ENCODE measurements around the gene LELP1.
A peak's percentile ranks its signal among the peaks of the same experiment; 100 is the strongest.
"Not testable (repeated sequence)": the region's sequence is repeated elsewhere in the genome, so short reads cannot be mapped to it uniquely, and the experiment has no call there.

Gene LELP1

DNA sequence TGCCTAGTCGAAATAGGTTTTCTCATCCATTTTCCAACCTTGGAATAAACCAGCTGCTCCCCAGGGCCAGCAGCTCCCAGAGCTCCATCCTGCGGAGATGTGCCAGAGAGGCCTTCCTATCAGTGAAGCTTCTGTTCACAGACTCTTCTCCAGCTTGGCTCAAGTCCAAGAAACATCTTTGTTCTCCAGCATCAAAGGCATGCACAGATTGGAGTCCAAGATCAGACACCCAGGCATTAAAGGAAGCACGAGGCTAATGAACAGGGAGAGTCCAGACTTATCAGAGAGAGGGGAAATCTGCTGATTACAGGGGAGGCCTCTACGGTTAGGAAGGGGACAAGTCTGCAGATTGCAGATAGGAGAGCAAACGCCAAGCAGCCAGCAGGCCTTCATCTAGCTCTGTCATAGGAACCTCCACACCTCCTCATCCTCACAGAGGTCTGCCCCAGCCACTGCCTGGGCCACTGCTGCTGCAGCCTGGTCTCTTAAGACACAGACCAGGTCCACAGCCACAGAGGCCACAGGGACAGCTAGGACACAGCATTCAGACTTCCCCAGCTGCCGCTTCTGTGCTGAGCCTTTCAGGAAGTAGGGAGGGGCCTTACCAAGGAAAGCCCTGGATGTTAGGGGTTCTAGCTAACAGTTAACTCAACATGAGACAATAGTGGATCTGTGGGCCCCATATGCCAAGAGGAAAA, 17.5 kb downstream of the LELP1 start:
- no peak overlapping the region for H3K4me3 ChIP-seq
- H3K36me3 ChIP-seq, result no peaks in the 10 kb centered on the region
- TF ChIP-seq Cebpa-rat (IDR thresholded peaks at IDR 0.05), result no peak
- no peaks in the 10 kb centered on the region for H3K27me3 ChIP-seq
- H4K20me1 ChIP-seq, result no peaks in the 10 kb centered on the region
- peak overlapping the region in 8 of 11 experiments; percentile 13 to 63 (median 30); a peak in 13 of 22 replicates for H3K4me2 ChIP-seq
- no peaks in the 10 kb centered on the region for H3K9me3 ChIP-seq (replicated peaks in 1 of 11)
- peaks cover 0 to 30% (median 17%) of the 10 kb centered on the region in 10 experiments; a peak in 13 of 20 replicates for H3K4me1 ChIP-seq
- H3K27ac ChIP-seq, result no peak overlapping the region
- no peak overlapping the region for H3K9ac ChIP-seq

DNA sequence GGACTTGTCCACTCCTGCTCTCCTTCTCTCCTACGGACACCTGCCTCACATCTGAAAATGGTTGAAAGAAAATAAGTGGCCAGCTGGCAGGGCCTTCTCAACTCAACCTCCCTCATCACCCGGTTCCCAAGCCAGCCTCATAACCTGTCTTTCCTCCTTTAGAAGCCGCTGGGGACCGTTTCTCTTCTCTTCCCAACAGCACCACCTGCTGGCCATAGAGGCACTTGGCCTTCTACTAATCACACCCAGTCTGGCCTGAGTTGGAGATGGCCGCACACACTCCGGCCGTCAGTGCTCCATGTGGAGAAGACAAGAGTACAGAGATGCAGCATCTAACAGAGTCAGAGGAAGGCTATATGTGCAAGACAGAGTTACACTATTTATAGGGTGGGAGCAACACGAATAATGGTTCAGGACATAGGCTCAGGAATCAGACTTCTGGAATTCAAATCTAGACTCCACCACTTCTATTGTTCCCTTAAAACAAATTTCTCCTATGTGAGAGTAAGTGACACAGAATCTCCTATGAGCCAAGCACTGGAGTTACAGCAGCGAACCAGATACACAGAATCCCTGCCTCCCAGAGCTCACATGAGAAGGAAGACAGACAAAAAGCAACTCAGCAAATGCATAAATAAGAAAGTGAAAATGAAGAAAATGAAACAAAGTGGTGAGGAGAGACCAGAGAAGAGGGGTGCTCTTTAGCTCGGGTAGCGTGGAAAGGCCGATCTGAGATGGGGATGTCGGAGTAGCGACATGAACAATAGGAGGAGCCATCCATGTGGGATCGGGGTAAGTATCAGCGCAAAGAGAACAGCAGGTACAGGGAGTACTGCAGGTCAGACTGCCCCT, 20.0 kb downstream of the LELP1 start:
- not testable (repeated sequence) for H3K4me3 ChIP-seq
- peak overlapping the region in 1 of 11 experiments; percentile 26; a peak in 1 of 22 replicates for H3K4me2 ChIP-seq

DNA sequence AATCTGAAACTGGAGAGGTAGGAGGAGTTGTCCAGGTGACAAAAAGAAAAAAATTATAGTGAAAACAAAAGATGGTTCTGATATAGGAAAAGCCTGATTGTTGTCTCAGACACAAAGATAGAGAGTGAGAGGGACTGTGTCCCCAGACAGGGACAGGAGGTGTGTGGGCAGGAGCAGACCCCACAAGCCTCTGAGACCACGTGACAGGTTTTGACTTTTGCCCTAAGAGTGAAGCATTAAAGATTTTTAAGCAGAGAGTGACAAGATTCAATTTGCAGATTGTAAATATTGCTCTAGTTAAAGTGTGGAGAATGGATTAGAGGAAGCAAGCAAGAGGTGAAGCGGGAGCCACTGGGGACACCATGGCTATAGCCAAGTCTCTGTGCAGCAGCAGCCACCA, 24.6 kb downstream of the LELP1 start:
- Histone ChIP-seq H3K36me3 (no peaks in the 10 kb centered on the region), H3K4me1 (peaks cover 0 to 22% (median 5%) of the 10 kb centered on the region in 10 experiments; a peak in 13 of 20 replicates), H3K4me3 (no peak overlapping the region), H3K9ac (no peak overlapping the region), H3K27me3 (no peaks in the 10 kb centered on the region), H3K4me2 (no peak overlapping the region), H3K9me3 (replicated peaks in 1 of 11) (no peaks in the 10 kb centered on the region), H3K27ac (no peak overlapping the region), H4K20me1 (no peaks in the 10 kb centered on the region)
- TF ChIP-seq Cebpa-rat (IDR thresholded peaks at IDR 0.05), result no peak

More for the DNA sequence above, 20.0 kb downstream of the LELP1 start:
- H3K36me3 ChIP-seq; H4K20me1 ChIP-seq; H3K27me3 ChIP-seq; H3K27ac ChIP-seq; H3K9me3 ChIP-seq (replicated peaks in 1 of 11); H3K9ac ChIP-seq: not testable (repeated sequence)
- H3K4me1 ChIP-seq, result peaks cover 0 to 24% (median 14%) of the 10 kb centered on the region in 10 experiments; a peak in 12 of 20 replicates

DNA sequence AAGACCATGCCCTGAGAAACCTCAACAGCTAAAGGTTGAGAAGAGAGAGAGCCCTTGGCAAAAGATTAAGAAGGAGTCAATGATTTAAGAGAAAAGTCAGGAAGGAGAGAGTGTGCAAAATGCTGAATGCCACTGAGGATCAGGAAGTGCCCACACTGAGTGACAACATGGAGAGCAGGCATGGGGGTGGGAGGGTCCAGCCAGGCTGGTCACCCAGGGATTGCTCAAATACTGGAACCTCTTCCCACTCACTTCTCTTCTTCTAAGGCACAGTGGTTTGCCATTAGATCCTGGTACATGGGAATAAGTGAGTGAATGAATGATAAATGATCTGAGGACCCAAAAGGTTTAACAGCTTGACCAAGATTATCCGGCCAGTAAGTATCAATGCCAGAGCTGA, 25.3 kb downstream of the LELP1 start:
- H3K4me2 ChIP-seq, result no peak overlapping the region
- H3K27me3 ChIP-seq, result no peaks in the 10 kb centered on the region
- no peak overlapping the region for H3K27ac ChIP-seq
- H3K4me1 ChIP-seq, result peaks cover 0 to 29% (median 4%) of the 10 kb centered on the region in 10 experiments; a peak in 10 of 20 replicates
- no peak overlapping the region for H3K4me3 ChIP-seq
- no peak overlapping the region for H3K9ac ChIP-seq
- H3K9me3 ChIP-seq (replicated peaks in 1 of 11), result no peaks in the 10 kb centered on the region
- no peak for TF ChIP-seq Cebpa-rat (IDR thresholded peaks at IDR 0.05)
- no peaks in the 10 kb centered on the region for H4K20me1 ChIP-seq
- H3K36me3 ChIP-seq, result no peaks in the 10 kb centered on the region

DNA sequence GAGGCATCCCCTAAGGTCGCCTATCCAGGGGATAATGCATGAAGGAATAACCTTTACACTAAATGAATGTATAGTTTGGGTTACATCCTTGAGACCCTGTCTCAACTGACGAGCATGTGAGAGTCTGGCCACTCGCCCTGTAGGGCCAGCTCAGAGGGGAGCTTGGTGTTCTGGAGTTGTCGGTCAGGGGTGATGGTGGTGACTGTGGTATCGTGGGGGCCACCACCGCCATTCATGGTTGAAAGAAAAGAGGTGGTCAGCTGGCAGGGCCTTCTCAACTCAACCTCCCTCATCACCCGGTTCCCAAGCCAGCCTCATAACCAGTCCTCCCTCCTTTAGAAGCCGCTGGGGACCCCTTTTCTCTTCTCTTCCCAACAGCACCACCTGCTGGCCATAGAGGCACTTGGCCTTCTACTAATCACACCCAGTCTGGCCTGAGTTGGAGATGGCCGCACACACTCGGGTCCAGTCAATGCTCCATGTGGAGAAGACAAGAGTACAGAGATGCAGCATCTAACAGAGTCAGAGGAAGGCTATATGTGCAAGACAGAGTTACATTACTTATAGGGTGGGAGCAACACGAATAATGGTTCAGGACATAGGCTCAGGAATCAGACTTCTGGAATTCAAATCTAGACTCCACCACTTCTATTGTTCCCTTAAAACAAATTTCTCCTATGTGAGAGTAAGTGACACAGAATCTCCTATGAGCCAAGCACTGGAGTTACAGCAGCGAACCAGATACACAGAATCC, 26.0 kb downstream of the LELP1 start:
- not testable (repeated sequence) for H3K4me2 ChIP-seq; H3K9me3 ChIP-seq (replicated peaks in 1 of 11); H3K36me3 ChIP-seq; H3K4me3 ChIP-seq; H3K9ac ChIP-seq; H3K27me3 ChIP-seq; H4K20me1 ChIP-seq; H3K27ac ChIP-seq
- H3K4me1 ChIP-seq, result peaks cover 0 to 34% (median 4%) of the 10 kb centered on the region in 10 experiments; a peak in 10 of 20 replicates

DNA sequence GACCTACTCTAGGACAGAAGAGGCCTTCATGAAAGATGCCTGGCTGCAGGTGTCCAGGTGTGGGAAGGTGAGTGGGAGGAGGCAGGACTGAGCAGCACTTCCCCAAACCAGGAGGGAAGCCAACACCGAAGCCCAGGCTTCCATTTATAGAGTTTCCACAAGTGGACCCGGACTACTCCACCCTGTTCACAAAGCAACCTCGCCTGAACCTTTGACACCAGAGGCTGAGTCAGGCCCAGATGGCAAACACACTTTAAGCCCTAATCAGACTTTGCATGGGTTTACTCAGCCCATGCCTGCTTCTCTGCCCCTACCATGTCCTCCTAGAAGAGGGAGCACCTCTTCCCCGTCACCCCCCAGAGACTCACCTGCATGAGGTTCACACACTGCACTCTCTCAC, 28.1 kb downstream of the LELP1 start:
- Histone ChIP-seq H3K4me1 (peaks cover 0 to 34% (median 4%) of the 10 kb centered on the region in 10 experiments; a peak in 10 of 20 replicates), H4K20me1 (no peaks in the 10 kb centered on the region)

DNA sequence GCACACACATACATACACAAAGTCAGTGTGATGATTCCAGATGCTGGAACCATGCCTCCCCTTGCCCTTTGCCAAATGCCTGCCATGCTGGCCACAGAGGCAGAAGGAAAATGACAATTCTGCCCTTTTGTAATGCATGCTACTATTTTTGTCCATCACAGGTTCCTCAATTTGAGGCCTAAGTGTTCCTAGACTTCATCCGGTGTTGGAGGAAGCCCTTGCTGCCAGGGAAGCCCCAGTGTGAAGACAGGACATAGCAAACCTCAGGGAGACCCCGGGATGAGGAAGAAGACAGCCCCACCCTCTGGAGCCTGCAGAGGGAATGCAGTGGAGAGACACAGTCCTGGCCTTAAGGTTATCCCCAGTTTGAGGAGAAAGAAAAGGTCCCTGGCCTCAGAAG, 28.6 kb downstream of the LELP1 start:
- H4K20me1 ChIP-seq, result no peaks in the 10 kb centered on the region
- H3K4me2 ChIP-seq, result peak overlapping the region in 5 of 11 experiments; percentile 44 to 82 (median 70); a peak in 10 of 22 replicates
- no peaks in the 10 kb centered on the region for H3K27me3 ChIP-seq
- no peak overlapping the region for H3K9ac ChIP-seq
- peak overlapping the region in 1 of 11 experiments; percentile 6; a peak in 1 of 22 replicates for H3K27ac ChIP-seq
- no peak overlapping the region for H3K4me3 ChIP-seq
- H3K36me3 ChIP-seq, result no peaks in the 10 kb centered on the region
- TF ChIP-seq Cebpa-rat (IDR thresholded peaks at IDR 0.05), result no peak
- no peaks in the 10 kb centered on the region for H3K9me3 ChIP-seq (replicated peaks in 1 of 11)
- H3K4me1 ChIP-seq, result peaks cover 0 to 34% (median 4%) of the 10 kb centered on the region in 10 experiments; a peak in 10 of 20 replicates

More for the DNA sequence above, 28.1 kb downstream of the LELP1 start:
- peak overlapping the region in 5 of 11 experiments; percentile 44 to 82 (median 70); a peak in 10 of 22 replicates for H3K4me2 ChIP-seq
- H3K9ac ChIP-seq, result no peak overlapping the region
- no peak for TF ChIP-seq Cebpa-rat (IDR thresholded peaks at IDR 0.05)
- H3K9me3 ChIP-seq (replicated peaks in 1 of 11), result no peaks in the 10 kb centered on the region
- peak overlapping the region in 1 of 11 experiments; percentile 6; a peak in 1 of 22 replicates for H3K27ac ChIP-seq
- no peaks in the 10 kb centered on the region for H3K36me3 ChIP-seq
- H3K4me3 ChIP-seq, result no peak overlapping the region
- H3K27me3 ChIP-seq, result no peaks in the 10 kb centered on the region

DNA sequence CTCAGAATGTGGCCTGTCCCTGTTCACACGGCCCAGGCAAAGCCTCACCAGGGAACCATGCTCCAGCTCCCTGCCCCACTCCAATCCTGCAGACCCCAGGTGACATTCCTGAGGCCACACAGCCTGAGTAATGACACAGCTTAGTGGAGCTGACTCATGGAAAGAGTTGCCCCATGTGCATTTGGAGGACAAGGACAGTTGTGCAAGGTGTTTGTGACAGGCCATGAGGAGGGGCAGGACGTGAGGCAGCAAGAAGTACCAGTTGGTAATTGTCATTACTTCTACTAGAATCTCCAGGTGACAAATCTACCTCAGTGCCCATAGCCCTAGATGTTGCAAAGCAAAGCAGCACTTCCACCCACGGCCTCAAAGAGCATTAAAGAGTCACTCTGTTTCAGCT, 29.3 kb downstream of the LELP1 start:
- H3K4me1 ChIP-seq, result peaks cover 0 to 34% (median 4%) of the 10 kb centered on the region in 10 experiments; a peak in 10 of 20 replicates
- no peaks in the 10 kb centered on the region for H3K27me3 ChIP-seq
- H4K20me1 ChIP-seq, result no peaks in the 10 kb centered on the region
- H3K4me2 ChIP-seq, result peak overlapping the region in 4 of 11 experiments; percentile 59 to 82 (median 70); a peak in 7 of 22 replicates
- no peak overlapping the region for H3K4me3 ChIP-seq
- no peak overlapping the region for H3K27ac ChIP-seq
- H3K9ac ChIP-seq, result no peak overlapping the region
- no peak for TF ChIP-seq Cebpa-rat (IDR thresholded peaks at IDR 0.05)
- H3K36me3 ChIP-seq, result no peaks in the 10 kb centered on the region
- H3K9me3 ChIP-seq (replicated peaks in 1 of 11), result no peaks in the 10 kb centered on the region

DNA sequence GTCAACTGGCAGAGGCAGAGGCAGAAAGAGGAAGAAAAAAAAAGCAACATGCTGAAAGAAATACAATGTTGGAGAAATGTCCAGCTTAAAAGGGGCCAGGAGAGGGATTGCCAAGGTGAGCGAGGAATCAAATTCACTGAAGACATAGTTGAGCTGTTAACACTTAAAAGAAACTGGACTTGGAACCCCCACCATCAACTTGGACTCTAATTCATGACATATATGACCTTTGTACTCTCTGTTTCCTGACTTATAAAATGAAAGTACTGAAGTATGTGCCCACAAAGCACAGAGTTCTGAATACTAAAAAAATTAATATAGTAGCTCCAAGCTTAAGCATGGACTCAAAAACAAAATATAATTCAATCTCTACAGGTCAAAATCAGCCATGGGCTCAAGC, 30.2 kb downstream of the LELP1 start:
- H3K27ac ChIP-seq, result no peak overlapping the region; a peak in 1 of 22 replicates
- peaks cover 0 to 34% (median 4%) of the 10 kb centered on the region in 10 experiments; a peak in 10 of 20 replicates for H3K4me1 ChIP-seq
- no peaks in the 10 kb centered on the region for H3K27me3 ChIP-seq
- no peak overlapping the region for H3K9ac ChIP-seq
- H4K20me1 ChIP-seq, result no peaks in the 10 kb centered on the region; a peak in 1 of 22 replicates
- H3K36me3 ChIP-seq, result no peaks in the 10 kb centered on the region
- H3K9me3 ChIP-seq (replicated peaks in 1 of 11), result no peaks in the 10 kb centered on the region
- H3K4me3 ChIP-seq, result no peak overlapping the region
- no peak for TF ChIP-seq Cebpa-rat (IDR thresholded peaks at IDR 0.05)
- H3K4me2 ChIP-seq, result peak overlapping the region in 3 of 11 experiments; percentile 36 to 82 (median 70); a peak in 6 of 22 replicates
